Pancreas (tissue), 10 donors: ENCODE results near the gene TREX2. TPM values are rescaled to one million over a fixed set of nuclear protein-coding genes. Genes with fewer than 3 reads are reported as not detected.

Experiments used
- ATAC-seq, 4 donors: fragments of 200-7000 bp; cut with Tn5 transposase; one replicate each; pipeline versions ENCODE4 v1.8.0 to v1.9.1; 2020; ENCODE audit warnings: mild to moderate bottlenecking in 4 of 4, moderate library complexity in 4 of 4
- DNase-seq, 6 donors: peaks; one replicate each; pipeline ENCODE4 v3.0.0-alpha.2; 2020
- FAIRE-seq: peaks from 2 replicates; lab custom pipeline; 2012; peaks lifted over from hg19 to GRCh38; lab: Jason Lieb, UNC
- H3K27ac ChIP-seq, 4 donors: fragments of 200-600 bp; sonication (generic); 1 replicate in 3 of 4; 2 replicates in 1 of 4; pipeline versions ENCODE4 v1.5.0 to v1.8.0; 2020
- H3K27me3 ChIP-seq, 4 donors: fragments of 200-600 bp; one replicate each; pipeline ENCODE4 v1.8.0; 2021
- H3K36me3 ChIP-seq, 3 donors: fragments of 200-600 bp; sonication (generic) in 1 of 3; one replicate each; pipeline versions ENCODE4 v1.5.0 to v1.8.0; 2020 to 2021
- H3K4me1 ChIP-seq, 3 donors: fragments of 200-600 bp; one replicate each; pipeline ENCODE4 v1.8.0; 2021
- H3K4me3 ChIP-seq, 4 donors: fragments of 200-600 bp; sonication (generic) in 2 of 4; one replicate each; pipeline versions ENCODE4 v1.5.0 to v1.8.0; 2020 to 2021
- H3K9me3 ChIP-seq, 4 donors: fragments of 200-600 bp; one replicate each; pipeline ENCODE4 v1.8.0; 2021
- WGBS, 2 donors: extraction: QIAGEN DNeasy Blood & Tissue Kit; methylation state at CpG; one replicate each; pipeline ENCODE4 v1.1.7; 2013; 5-methylcytosine and 5-hydroxymethylcytosine counted together
- intact Hi-C, 3 donors: fragments of 100-400 bp; cut with DNase I; formaldehyde crosslinking; loops; one replicate each; pipeline versions ENCODE4 v1.11.1 to v1.14.2; 2022
- polyA plus RNA-seq, 2 donors: library from polyadenylated mRNA; stranded (reverse); fragments of 200-250 nt; gene quantifications; one replicate each; pipeline ENCODE4 v1.2.3, GENCODE V29; 2013
- total RNA-seq, 6 donors: library from RNA; stranded (reverse); fragmentation: NEBNext Ultra II Directional in 4 of 6; extraction: Animal tissue kit (Norgen Biotek cat#: 25700) in 4 of 6; gene quantifications; one replicate each; pipeline versions ENCODE4 v1.2.1 to v1.2.4, GENCODE V29; 2021 to 2023
- TF ChIP-seq, protein P1 (sequence below), 4 donors: fragments of 200-600 bp; sonication (generic) in 3 of 4; IDR thresholded peaks; one replicate each; pipeline versions ENCODE4 v1.5.0 to v1.8.0; 2021; ENCODE audit warnings: antibody characterized with exemption in 4 of 4
- donor health status: healthy with polysubstance abuse.
- donor health status: DM: no; HTN: no; CAD: no; lungs with moderate emphysema.
- donor health status: DM: no; HTN: no; CAD: no.
- donor health status: control.
- donor health status: control.
- donor health status: Bipolar disorder and iron deficiency.
- donor health status: DM: yes; HTN: yes; CAD: no.
- donor health status: DM: no; HTN: no; CAD: no.
- donor health status: DM: no; HTN: no; CAD: no.
- donor health status: DM: yes; HTN: yes; CAD: no.

The TREX2 gene
- total and polyA plus RNA-seq, 8 donors, result 0.19 to 0.91 (median 0.55) TPM; not detected in 1

DNA sequence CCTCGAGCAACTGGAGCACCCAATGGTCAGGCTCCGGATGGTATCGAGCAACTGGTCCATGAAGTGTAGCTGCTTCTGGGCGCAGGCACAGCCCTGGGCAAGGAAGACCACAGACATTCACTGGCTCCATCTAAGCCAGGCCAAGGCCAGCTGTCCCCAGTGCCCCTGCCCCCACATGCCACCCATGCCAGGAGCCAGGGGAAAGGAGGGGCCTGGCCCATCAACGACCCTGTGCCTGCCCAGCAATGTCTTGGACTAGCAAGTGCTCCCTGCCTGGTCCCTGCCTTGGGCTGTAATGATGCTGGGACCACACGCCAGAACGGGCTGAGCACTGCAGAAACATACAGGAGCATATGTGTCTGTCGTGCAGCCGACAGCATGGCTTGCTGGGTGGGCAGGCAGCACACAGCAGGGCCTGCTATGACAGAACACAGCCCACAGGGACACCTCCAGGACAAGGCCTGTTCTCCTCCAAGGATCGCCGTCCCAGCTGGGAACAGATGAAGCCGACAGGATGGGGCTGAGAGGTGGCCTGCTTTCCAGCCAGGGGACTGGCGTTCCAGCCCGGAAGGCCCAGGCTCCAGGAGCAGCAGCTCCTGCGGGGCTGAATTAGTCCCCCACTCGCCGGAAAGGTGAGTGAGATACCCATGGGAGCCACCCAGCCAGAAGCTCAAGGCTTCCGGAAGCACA is 11.4 kb upstream of the TREX2 start:
- Histone ChIP-seq H3K4me1 (no peaks in the 10 kb centered on the region), H3K9me3 (no peaks in the 10 kb centered on the region), H3K4me3 (no peak overlapping the region), H3K27ac (no peak overlapping the region), H3K36me3 (no peaks in the 10 kb centered on the region), H3K27me3 (no peaks in the 10 kb centered on the region)
- TF ChIP-seq, protein P1, sequence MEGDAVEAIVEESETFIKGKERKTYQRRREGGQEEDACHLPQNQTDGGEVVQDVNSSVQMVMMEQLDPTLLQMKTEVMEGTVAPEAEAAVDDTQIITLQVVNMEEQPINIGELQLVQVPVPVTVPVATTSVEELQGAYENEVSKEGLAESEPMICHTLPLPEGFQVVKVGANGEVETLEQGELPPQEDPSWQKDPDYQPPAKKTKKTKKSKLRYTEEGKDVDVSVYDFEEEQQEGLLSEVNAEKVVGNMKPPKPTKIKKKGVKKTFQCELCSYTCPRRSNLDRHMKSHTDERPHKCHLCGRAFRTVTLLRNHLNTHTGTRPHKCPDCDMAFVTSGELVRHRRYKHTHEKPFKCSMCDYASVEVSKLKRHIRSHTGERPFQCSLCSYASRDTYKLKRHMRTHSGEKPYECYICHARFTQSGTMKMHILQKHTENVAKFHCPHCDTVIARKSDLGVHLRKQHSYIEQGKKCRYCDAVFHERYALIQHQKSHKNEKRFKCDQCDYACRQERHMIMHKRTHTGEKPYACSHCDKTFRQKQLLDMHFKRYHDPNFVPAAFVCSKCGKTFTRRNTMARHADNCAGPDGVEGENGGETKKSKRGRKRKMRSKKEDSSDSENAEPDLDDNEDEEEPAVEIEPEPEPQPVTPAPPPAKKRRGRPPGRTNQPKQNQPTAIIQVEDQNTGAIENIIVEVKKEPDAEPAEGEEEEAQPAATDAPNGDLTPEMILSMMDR (IDR thresholded peaks at IDR 0.05), result no peak
- DNase-seq, result peak in 1 of 6 donors; percentile 53
- WGBS, 2 donors, result 79 to 91% methylated on average over 18 of the region's 18 CpGs
- no peak for FAIRE-seq
- ATAC-seq, result no peak
- intact Hi-C loops, result no loop called here

- ATAC-seq, result no peak
- FAIRE-seq, result no peak
- Histone ChIP-seq H3K4me1 (no peaks in the 10 kb centered on the region), H3K9me3 (no peaks in the 10 kb centered on the region), H3K27ac (no peak overlapping the region), H3K4me3 (no peak overlapping the region), H3K27me3 (no peaks in the 10 kb centered on the region), H3K36me3 (no peaks in the 10 kb centered on the region)
- TF ChIP-seq, protein P1 (IDR thresholded peaks at IDR 0.05), result no peak
- intact Hi-C loops, result no loop called here
- DNase-seq, result peak in 1 of 6 donors; percentile 47
- 86 to 88% methylated on average over 9 of the region's 9 CpGs for WGBS, 2 donors
These were observed 10.8 kb upstream of the TREX2 start for GRCh38 chrX:153456704-153457103.

DNA sequence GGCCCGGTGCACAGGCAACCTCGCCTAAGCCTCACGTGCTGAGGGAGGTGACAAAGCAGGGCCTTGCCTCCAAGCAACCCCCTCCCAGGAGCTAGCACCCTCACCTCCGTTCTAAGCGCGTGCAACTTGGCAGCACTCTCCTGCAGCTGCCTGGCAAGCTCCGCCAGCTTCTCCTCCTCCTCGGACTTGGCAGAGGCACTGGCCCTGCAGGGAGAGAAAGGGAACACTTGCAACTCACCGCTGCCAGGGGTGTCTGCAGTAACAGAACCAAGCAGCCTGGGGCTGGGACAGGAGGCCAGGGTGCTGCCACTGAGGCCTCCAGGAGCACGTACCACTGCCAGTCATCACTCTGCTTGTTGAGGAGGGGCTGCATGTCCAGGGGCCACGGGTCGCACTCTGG is 10.3 kb upstream of the TREX2 start:
- DNase-seq, result peak in 1 of 6 donors; percentile 60
- FAIRE-seq, result no peak
- H3K27ac ChIP-seq, result no peak overlapping the region
- H3K36me3 ChIP-seq, result no peaks in the 10 kb centered on the region
- no peaks in the 10 kb centered on the region for H3K4me1 ChIP-seq
- no peaks in the 10 kb centered on the region for H3K9me3 ChIP-seq
- intact Hi-C loops, result no loop called here
- H3K27me3 ChIP-seq, result no peaks in the 10 kb centered on the region
- TF ChIP-seq, protein P1 (IDR thresholded peaks at IDR 0.05), result no peak
- no peak overlapping the region for H3K4me3 ChIP-seq
- 80 to 90% methylated on average over 12 of the region's 12 CpGs for WGBS, 2 donors
- no peak for ATAC-seq

GRCh38 chrX:153455571-153455970 is 9.7 kb upstream of the TREX2 start:
- Histone ChIP-seq H3K9me3 (no peaks in the 10 kb centered on the region), H3K4me1 (no peaks in the 10 kb centered on the region), H3K36me3 (no peaks in the 10 kb centered on the region), H3K27me3 (no peaks in the 10 kb centered on the region), H3K4me3 (no peak overlapping the region), H3K27ac (no peak overlapping the region)
- FAIRE-seq, result no peak
- no peak for ATAC-seq
- WGBS, 2 donors, result 79 to 89% methylated on average over 16 of the region's 16 CpGs
- DNase-seq, result peak in 1 of 6 donors; percentile 54
- TF ChIP-seq, protein P1 (IDR thresholded peaks at IDR 0.05), result no peak
- intact Hi-C loops, result no loop called here

DNA sequence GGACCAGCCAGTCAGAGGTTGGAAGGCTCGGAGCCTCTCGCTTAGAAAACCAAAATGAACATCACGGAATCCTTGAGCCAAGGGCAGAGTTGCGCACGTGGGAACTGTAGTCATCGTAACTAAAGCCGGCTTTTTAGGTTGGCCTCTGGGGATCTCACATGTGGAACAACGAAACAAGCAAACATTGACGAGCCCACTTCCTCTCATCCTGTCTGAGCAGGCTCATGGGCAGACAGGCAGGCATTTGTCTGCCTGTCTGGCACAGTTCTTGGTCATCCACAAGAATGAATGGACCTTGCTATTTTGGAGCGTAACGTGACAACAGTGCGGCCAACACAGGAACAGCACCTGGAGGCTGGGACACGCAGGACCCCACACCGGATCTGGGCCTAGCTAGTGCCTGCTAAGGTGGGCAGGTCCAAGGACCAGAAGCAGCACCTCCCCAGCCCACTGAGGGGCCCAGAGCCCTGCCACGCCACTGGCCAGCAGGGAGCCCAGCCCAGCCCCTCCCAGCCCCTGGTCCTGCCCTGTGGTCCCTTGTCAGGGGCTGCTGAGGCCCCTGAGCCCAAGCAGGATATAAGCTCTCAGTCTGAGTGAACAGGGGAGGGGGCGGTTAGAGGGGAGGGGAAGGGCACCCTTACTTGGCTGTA is 9.2 kb upstream of the TREX2 start:
- no peak overlapping the region for H3K4me3 ChIP-seq
- WGBS, 2 donors, result 86 to 96% methylated on average over 16 of the region's 16 CpGs
- H3K4me1 ChIP-seq, result no peaks in the 10 kb centered on the region
- H3K27me3 ChIP-seq, result no peaks in the 10 kb centered on the region
- H3K36me3 ChIP-seq, result no peaks in the 10 kb centered on the region
- H3K27ac ChIP-seq, result no peak overlapping the region
- DNase-seq (peak in 1 of 6 donors; percentile 50), FAIRE-seq (no peak), ATAC-seq (no peak)
- H3K9me3 ChIP-seq, result no peaks in the 10 kb centered on the region
- TF ChIP-seq, protein P1 (IDR thresholded peaks at IDR 0.05), result no peak
- intact Hi-C loops, result no loop called here
